HEK293 (cell line): ENCODE data around the gene IQGAP3.
A peak's percentile ranks its signal among the peaks of the same experiment; 100 is the strongest.

Experiments
- CTCF ChIA-PET: fragments of 350-600 bp; formaldehyde crosslinking; extraction: SDS; loops from one replicate; lab custom pipeline; 2021; ENCODE audit warnings: antibody characterized with exemption; lab: Yijun Ruan, JAX
- POLR2A ChIA-PET: fragments of 300-600 bp; formaldehyde crosslinking; extraction: SDS; loops from one replicate; lab custom pipeline; 2020; ENCODE audit warnings: antibody characterized with exemption, inconsistent platforms; lab: Yijun Ruan, JAX
- H3K27ac ChIP-seq: fragments of 200-500 bp; sonication (Bioruptor generic); 2 replicates; pipeline ENCODE4 v1.5.1; 2014; ENCODE audit warnings: low read depth, low read length, control low read depth, inconsistent platforms; ENCODE audit errors: extremely low read depth
- H3K36me3 ChIP-seq, 2 experiments: fragments of 200-500 bp in 1 of 2; sonication (Bioruptor generic) in 1 of 2; 1 replicate in 1 of 2; 2 replicates in 1 of 2; pipeline ENCODE4 v1.5.1; 2014 to 2017; ENCODE audit warnings: inconsistent platforms in 2 of 2, low read length in 2 of 2; ENCODE audit not compliant: control insufficient read depth in 2 of 2, insufficient read depth in 1 of 2
- H3K4me1 ChIP-seq: fragments of 200-500 bp; sonication (Bioruptor generic); 2 replicates; pipeline ENCODE4 v1.5.1; 2014; ENCODE audit warnings: mild to moderate bottlenecking, low read length, inconsistent platforms; ENCODE audit not compliant: control insufficient read depth, insufficient read depth
- H3K4me3 ChIP-seq: 2 replicates; pipeline ENCODE4 v1.5.1; 2011; ENCODE audit warnings: low read depth, mild to moderate bottlenecking, control low read depth, low read length, moderate library complexity
- H3K9me3 ChIP-seq: fragments of 200-500 bp; sonication (Bioruptor generic); 2 replicates; pipeline ENCODE4 v1.5.1; 2014; ENCODE audit warnings: low read depth, low read length, inconsistent platforms; ENCODE audit not compliant: control insufficient read depth, insufficient read depth
- EGR2 ChIP-seq: fragments of 450-650 bp; formaldehyde crosslinking; IDR thresholded peaks from 2 replicates; pipeline ENCODE4 v1.5.1; 2016; ENCODE audit warnings: low read depth, missing biosample characterization, missing genetic modification characterization
- GLIS2 ChIP-seq: fragments of 450-650 bp; formaldehyde crosslinking; IDR thresholded peaks from 2 replicates; pipeline ENCODE4 v1.5.1; 2016; ENCODE audit warnings: missing biosample characterization, missing genetic modification characterization
- PRDM1 ChIP-seq: fragments of 450-650 bp; formaldehyde crosslinking; IDR thresholded peaks from 2 replicates; pipeline ENCODE4; 2016; ENCODE audit warnings: missing biosample characterization, missing genetic modification characterization
- SETDB1 ChIP-seq: IDR thresholded peaks from one replicate; pipeline ENCODE4 v1.6.1; 2017; ENCODE audit warnings: mild to moderate bottlenecking, low read length, moderate library complexity, mixed read lengths; ENCODE audit not compliant: insufficient read length
- SP2 ChIP-seq: fragments of 450-650 bp; formaldehyde crosslinking; IDR thresholded peaks from 2 replicates; pipeline ENCODE4 v1.5.1; 2016; ENCODE audit warnings: missing biosample characterization, missing genetic modification characterization
- ZBTB11 ChIP-seq: fragments of 450-650 bp; formaldehyde crosslinking; conservative IDR thresholded peaks from 2 replicates; pipeline ENCODE4 v1.5.1; 2016; ENCODE audit warnings: low read depth, missing biosample characterization, missing genetic modification characterization
- ZEB2 ChIP-seq: fragments of 450-650 bp; formaldehyde crosslinking; IDR thresholded peaks from 2 replicates; pipeline ENCODE4 v1.5.1; 2016; ENCODE audit warnings: missing biosample characterization, missing genetic modification characterization
- ZNF18 ChIP-seq: fragments of 450-650 bp; formaldehyde crosslinking; IDR thresholded peaks from 2 replicates; pipeline ENCODE4 v1.5.1; 2016; ENCODE audit warnings: missing biosample characterization, missing genetic modification characterization
- ZNF2 ChIP-seq: fragments of 450-650 bp; formaldehyde crosslinking; IDR thresholded peaks from 2 replicates; pipeline ENCODE4 v1.5.1; 2016; ENCODE audit warnings: missing biosample characterization, missing genetic modification characterization
- ZNF223 ChIP-seq: fragments of 450-650 bp; formaldehyde crosslinking; IDR thresholded peaks from 2 replicates; pipeline ENCODE4 v1.5.1; 2016; ENCODE audit warnings: missing biosample characterization, missing genetic modification characterization
- ZNF248 ChIP-seq: fragments of 450-650 bp; formaldehyde crosslinking; IDR thresholded peaks from 2 replicates; pipeline ENCODE4 v1.5.1; 2017; ENCODE audit warnings: missing biosample characterization, missing genetic modification characterization
- ZNF274 ChIP-seq, 2 experiments: fragments of 200-500 bp in 1 of 2; fragments of 450-650 bp in 1 of 2; sonication (Bioruptor generic) in 1 of 2; formaldehyde crosslinking in 1 of 2; IDR thresholded peaks; 2 replicates each; pipeline versions ENCODE4 v1.5.1 to v1.6.1; 2014 to 2016; ENCODE audit warnings: borderline replicate concordance in 1 of 2, inconsistent platforms in 1 of 2, low read length in 1 of 2, missing biosample characterization in 1 of 2, missing genetic modification characterization in 1 of 2
- ZNF350 ChIP-seq: fragments of 450-650 bp; formaldehyde crosslinking; IDR thresholded peaks from 2 replicates; pipeline ENCODE4 v1.5.0; 2017; ENCODE audit warnings: missing biosample characterization, mild to moderate bottlenecking, missing genetic modification characterization
- ZNF366 ChIP-seq: fragments of 450-650 bp; formaldehyde crosslinking; conservative IDR thresholded peaks from 2 replicates; pipeline ENCODE4 v1.5.1; 2016; ENCODE audit warnings: missing biosample characterization, missing genetic modification characterization
- ZNF404 ChIP-seq: fragments of 450-650 bp; formaldehyde crosslinking; IDR thresholded peaks from 2 replicates; pipeline ENCODE4 v1.5.1; 2017; ENCODE audit warnings: missing biosample characterization, missing genetic modification characterization
- ZNF416 ChIP-seq: fragments of 450-650 bp; formaldehyde crosslinking; IDR thresholded peaks from 2 replicates; pipeline ENCODE4 v1.5.1; 2016; ENCODE audit warnings: missing biosample characterization, missing genetic modification characterization
- ZNF501 ChIP-seq: fragments of 450-650 bp; formaldehyde crosslinking; IDR thresholded peaks from 2 replicates; pipeline ENCODE4 v1.5.1; 2016; ENCODE audit warnings: missing biosample characterization, missing genetic modification characterization
- ZNF529 ChIP-seq: fragments of 450-650 bp; formaldehyde crosslinking; IDR thresholded peaks from 2 replicates; pipeline ENCODE4 v1.5.1; 2017; ENCODE audit warnings: missing genetic modification characterization, missing biosample characterization; ENCODE audit not compliant: insufficient replicate concordance
- ZNF561 ChIP-seq: fragments of 450-650 bp; IDR thresholded peaks from 2 replicates; pipeline ENCODE4 v1.5.1; 2018; ENCODE audit warnings: missing biosample characterization, missing genetic modification characterization, borderline replicate concordance
- ZNF670 ChIP-seq: fragments of 450-650 bp; formaldehyde crosslinking; IDR thresholded peaks from 2 replicates; pipeline ENCODE4 v1.5.1; 2016; ENCODE audit warnings: missing biosample characterization, missing genetic modification characterization, low read depth
- ZNF701 ChIP-seq: fragments of 450-650 bp; formaldehyde crosslinking; IDR thresholded peaks from 2 replicates; pipeline ENCODE4 v1.5.1; 2016; ENCODE audit warnings: missing biosample characterization, missing genetic modification characterization
- ZNF777 ChIP-seq: fragments of 450-650 bp; formaldehyde crosslinking; IDR thresholded peaks from 2 replicates; pipeline ENCODE4 v1.5.1; 2017; ENCODE audit warnings: missing biosample characterization, missing genetic modification characterization, borderline replicate concordance

Gene IQGAP3

GRCh38 chr1:156566436-156566835 lies 5.9 kb downstream of the IQGAP3 start:
- Histone ChIP-seq H3K4me1 (no peaks in the 10 kb centered on the region), H3K9me3 (no peaks in the 10 kb centered on the region), H3K27ac (no peak overlapping the region), H3K4me3 (no peak overlapping the region), H3K36me3 (peaks cover 28 to 80% of the 10 kb centered on the region in 2 experiments)
- peak; percentile 43; the same call in 1 of the 2 replicates for TF ChIP-seq SP2 (tag by site-specific recombination)
- TF ChIP-seq ZNF529: no peak
- ChIA-PET CTCF (no interaction called here), POLR2A (interaction anchor here (0.6 kb wide), 1 partner anchor 47 kb away, joined by 3 read pairs; no protein-coding TSS in a partner anchor)

- no peak overlapping the region for H3K4me3 ChIP-seq
- H3K4me1 ChIP-seq: no peaks in the 10 kb centered on the region
- TF ChIP-seq ZNF248 (no peak), ZNF18 (tag by site-specific recombination) (no peak), GLIS2 (tag by site-specific recombination) (no peak), ZNF404 (tag by site-specific recombination) (no peak), ZEB2 (no peak), PRDM1 (tag by site-specific recombination) (no peak)
- ChIA-PET POLR2A (interaction anchor here (1.2 kb wide), 1 partner anchor 10 kb away, joined by 4 read pairs; no protein-coding TSS in a partner anchor), CTCF (interaction anchor here (0.6 kb wide), 1 partner anchor 96 kb away, joined by 3 read pairs; no protein-coding TSS in a partner anchor)
- H3K36me3 ChIP-seq: peaks cover 38 to 89% of the 10 kb centered on the region in 2 experiments
- H3K27ac ChIP-seq: no peak overlapping the region
- no peaks in the 10 kb centered on the region for H3K9me3 ChIP-seq
These were observed 6.8 kb downstream of the IQGAP3 start for GRCh38 chr1:156565519-156565918.

- TF ChIP-seq ZNF777 (tag by site-specific recombination) (no peak), ZNF561 (tag by site-specific recombination) (no peak), ZNF2 (tag by site-specific recombination) (no peak), ZNF701 (tag by site-specific recombination) (no peak)
- Histone ChIP-seq H3K36me3 (peaks cover 19 to 79% of the 10 kb centered on the region in 2 experiments), H3K4me1 (no peaks in the 10 kb centered on the region), H3K4me3 (no peak overlapping the region), H3K9me3 (no peaks in the 10 kb centered on the region), H3K27ac (no peak overlapping the region)
- POLR2A ChIA-PET: interaction anchor here (0.7 kb wide), 1 partner anchor 24 kb away, joined by 3 read pairs; no protein-coding TSS in a partner anchor
- CTCF ChIA-PET: no interaction called here
These were observed 11.7 kb downstream of the IQGAP3 start for GRCh38 chr1:156560585-156561163.

GRCh38 chr1:156559797-156560385 lies 12.5 kb downstream of the IQGAP3 start:
- ChIA-PET POLR2A (no interaction called here), CTCF (interaction anchor here (0.6 kb wide), 2 partner anchors 107 to 1449 kb away, joined by 3 read pairs; no protein-coding TSS in a partner anchor)
- peaks cover 23 to 79% of the 10 kb centered on the region in 2 experiments for H3K36me3 ChIP-seq
- H3K4me3 ChIP-seq: no peak overlapping the region
- H3K27ac ChIP-seq: no peak overlapping the region
- H3K4me1 ChIP-seq: no peaks in the 10 kb centered on the region
- TF ChIP-seq ZNF274 (IDR thresholded peaks at IDR 0.05; ENCODE audit: low read length): no peak
- no peak for TF ChIP-seq ZNF274 (tag by site-specific recombination; IDR thresholded peaks at IDR 0.05; ENCODE audit: borderline replicate concordance)
- no peak for TF ChIP-seq EGR2 (tag by site-specific recombination)
- no peak for TF ChIP-seq ZBTB11 (tag by site-specific recombination)
- TF ChIP-seq ZNF670 (tag by site-specific recombination): no peak
- TF ChIP-seq ZNF501 (tag by site-specific recombination): no peak
- no peak for TF ChIP-seq ZNF223 (tag by site-specific recombination)
- TF ChIP-seq SETDB1: no peak
- no peak for TF ChIP-seq ZNF416 (tag by site-specific recombination)
- TF ChIP-seq ZNF350 (tag by site-specific recombination): no peak
- TF ChIP-seq ZNF404 (tag by site-specific recombination): no peak
- no peak for TF ChIP-seq ZNF366
- no peaks in the 10 kb centered on the region for H3K9me3 ChIP-seq
